ENCODE results near the gene NRXN3.

- TF ChIP-seq CTCF (conservative IDR thresholded peaks at IDR 0.05 in 1 of 2, IDR thresholded peaks at IDR 0.05 in 1 of 2; ENCODE audit: low read depth in 1 of 2, low read length in 2 of 2) (no peak), EZH2 (IDR thresholded peaks at IDR 0.05; ENCODE audit: low read length, missing control alignments) (no peak)
These were observed 75.1 kb downstream of the NRXN3 start for GRCh38 chr14:78245238-78245637.

Data from fibroblast of lung (primary cell).